Stimulated activated CD4-positive, alpha-beta T cell treated with anti-CD3 and anti-CD28 coated beads, Interleukin-12 subunit alpha, Interleukin-12 subunit beta, amount 100 ng/mL, for 4 hours (primary cell): Measurements from ENCODE around the gene AKAP1.

Experiments used
- DNase-seq: peaks from one replicate; pipeline ENCODE4 v3.0.0-alpha.2; 2020

AKAP1 gene

GRCh38 chr17:57135026-57135788 lies 50.2 kb downstream of the AKAP1 start:
- DNase-seq: no peak

- no peak for DNase-seq
Measured at GRCh38 chr17:57135789-57136291, 50.8 kb downstream of the AKAP1 start.

- no peak for DNase-seq
Measured at GRCh38 chr17:57136355-57136754, 51.3 kb downstream of the AKAP1 start.

- DNase-seq: no peak
Measured at GRCh38 chr17:57138030-57138911, 53.2 kb downstream of the AKAP1 start.

GRCh38 chr17:57138956-57139576 lies 54.0 kb downstream of the AKAP1 start:
- no peak for DNase-seq

GRCh38 chr17:57140316-57140715 lies 55.3 kb downstream of the AKAP1 start:
- no peak for DNase-seq

- DNase-seq: no peak
Measured at GRCh38 chr17:57142925-57143324, 57.9 kb downstream of the AKAP1 start.

- no peak for DNase-seq
Measured at GRCh38 chr17:57143361-57143760, 58.3 kb downstream of the AKAP1 start.

GRCh38 chr17:57143919-57144318 lies 58.9 kb downstream of the AKAP1 start:
- DNase-seq: no peak

GRCh38 chr17:57144567-57144966 lies 59.5 kb downstream of the AKAP1 start:
- no peak for DNase-seq

- no peak for DNase-seq
Measured at GRCh38 chr17:57145347-57145746, 60.3 kb downstream of the AKAP1 start.

GRCh38 chr17:57146273-57146672 lies 61.2 kb downstream of the AKAP1 start:
- DNase-seq: no peak

- DNase-seq: no peak
Measured at GRCh38 chr17:57151798-57152197, 66.8 kb downstream of the AKAP1 start.

GRCh38 chr17:57152967-57153528 lies 68.0 kb downstream of the AKAP1 start:
- no peak for DNase-seq

GRCh38 chr17:57154921-57155320 lies 69.9 kb downstream of the AKAP1 start:
- DNase-seq: no peak

- no peak for DNase-seq
Measured at GRCh38 chr17:57158325-57158724, 73.3 kb downstream of the AKAP1 start.

- no peak for DNase-seq
Measured at GRCh38 chr17:57158795-57159194, 73.7 kb downstream of the AKAP1 start.

- no peak for DNase-seq
Measured at GRCh38 chr17:57160624-57161023, 75.6 kb downstream of the AKAP1 start.

- DNase-seq: no peak
Measured at GRCh38 chr17:57164814-57165213, 79.8 kb downstream of the AKAP1 start.

GRCh38 chr17:57165754-57166153 lies 80.7 kb downstream of the AKAP1 start:
- DNase-seq: no peak

GRCh38 chr17:57166803-57167202 lies 81.8 kb downstream of the AKAP1 start:
- DNase-seq: no peak

GRCh38 chr17:57168695-57169094 lies 83.6 kb downstream of the AKAP1 start:
- no peak for DNase-seq

- DNase-seq: no peak
Measured at GRCh38 chr17:57170866-57171265, 85.8 kb downstream of the AKAP1 start.
